HepG2 (cell line): ENCODE results near the gene ZNF132. TPM values are rescaled to one million over a fixed set of nuclear protein-coding genes. Genes with fewer than 3 reads are reported as not detected.

ENCODE experiments used
- GMEB1 ChIP-seq: sonication (generic); formaldehyde crosslinking; IDR thresholded peaks from 2 replicates; pipeline ENCODE4 v1.5.1; 2020; ENCODE audit warnings: missing genetic modification reagents, mild to moderate bottlenecking, borderline replicate concordance
- HNF1B ChIP-seq: sonication (generic); formaldehyde crosslinking; IDR thresholded peaks from 2 replicates; pipeline ENCODE4 v1.5.1; 2020; ENCODE audit warnings: mild to moderate bottlenecking, moderate library complexity, missing genetic modification reagents
- HOXA5 ChIP-seq: sonication (generic); formaldehyde crosslinking; IDR thresholded peaks from 2 replicates; pipeline ENCODE4 v1.4.0; 2020; ENCODE audit warnings: missing genetic modification reagents
- JARID2 ChIP-seq: sonication (generic); formaldehyde crosslinking; IDR thresholded peaks from 2 replicates; pipeline ENCODE4 v1.8.1; 2023; ENCODE audit warnings: missing genetic modification reagents, inconsistent platforms; ENCODE audit not compliant: insufficient replicate concordance
- MXD1 ChIP-seq: sonication (generic); formaldehyde crosslinking; IDR thresholded peaks from 2 replicates; pipeline ENCODE4 v1.4.0; 2020; ENCODE audit warnings: mild to moderate bottlenecking, missing genetic modification reagents
- NFIC ChIP-seq: IDR thresholded peaks from 2 replicates; pipeline ENCODE4 v1.6.1; 2012; ENCODE audit warnings: mild to moderate bottlenecking, low read length, inconsistent platforms
- RBFOX2 ChIP-seq: fragments of 200-400 bp; formaldehyde crosslinking; IDR thresholded peaks from 2 replicates; pipeline ENCODE4 v1.6.1; 2017; ENCODE audit warnings: low read depth, mild to moderate bottlenecking, low read length
- RFX5 ChIP-seq: IDR thresholded peaks from 2 replicates; pipeline ENCODE4 v1.6.1; 2011; ENCODE audit warnings: low read depth, low read length, improper control_type of control experiment
- SALL1 ChIP-seq: sonication (generic); formaldehyde crosslinking; IDR thresholded peaks from 2 replicates; pipeline ENCODE4 v1.8.0; 2022; ENCODE audit warnings: mild to moderate bottlenecking, missing genetic modification reagents
- SMYD3 ChIP-seq: sonication (generic); formaldehyde crosslinking; IDR thresholded peaks from 2 replicates; pipeline ENCODE4 v1.8.1; 2023; ENCODE audit warnings: mild to moderate bottlenecking, missing genetic modification reagents
- TOPORS ChIP-seq: sonication (generic); formaldehyde crosslinking; IDR thresholded peaks from 2 replicates; pipeline ENCODE4 v1.8.0; 2023; ENCODE audit warnings: mild to moderate bottlenecking, missing genetic modification reagents
- YY1 ChIP-seq: IDR thresholded peaks from 2 replicates; pipeline ENCODE4 v1.6.1; 2011; ENCODE audit warnings: low read length, low read depth, moderate library complexity, mild to moderate bottlenecking; ENCODE audit not compliant: insufficient read depth, insufficient replicate concordance
- ZBTB39 ChIP-seq: sonication (generic); formaldehyde crosslinking; IDR thresholded peaks from 2 replicates; pipeline ENCODE4 v1.5.0; 2020; ENCODE audit warnings: missing genetic modification reagents
- ZFP82 ChIP-seq: sonication (generic); formaldehyde crosslinking; IDR thresholded peaks from 2 replicates; pipeline ENCODE4 v1.5.1; 2020; ENCODE audit warnings: mild to moderate bottlenecking, missing genetic modification reagents, borderline replicate concordance
- ZNF276 ChIP-seq: sonication (generic); formaldehyde crosslinking; IDR thresholded peaks from 2 replicates; pipeline ENCODE4 v1.4.0; 2020; ENCODE audit warnings: mild to moderate bottlenecking, low read depth, missing genetic modification reagents
- ZNF501 ChIP-seq: sonication (generic); formaldehyde crosslinking; IDR thresholded peaks from 2 replicates; pipeline ENCODE4 v1.5.1; 2020; ENCODE audit warnings: mild to moderate bottlenecking, moderate library complexity, missing genetic modification reagents
- ZNF580 ChIP-seq: IDR thresholded peaks from 2 replicates; pipeline ENCODE4 v1.6.1; 2016; ENCODE audit warnings: low read depth, borderline replicate concordance
- ZNF678 ChIP-seq: sonication (generic); formaldehyde crosslinking; IDR thresholded peaks from 2 replicates; pipeline ENCODE4 v1.4.0; 2020; ENCODE audit warnings: mild to moderate bottlenecking, missing genetic modification reagents
- ZNF879 ChIP-seq: sonication (generic); formaldehyde crosslinking; IDR thresholded peaks from 2 replicates; pipeline ENCODE4 v1.8.1; 2023; ENCODE audit warnings: missing genetic modification reagents
- polyA plus RNA-seq, 8 experiments: library from polyadenylated mRNA; depleted of rRNA in 3 of 8; stranded (reverse) in 7 of 8; unstranded in 1 of 8; fragments of >200 nt; fragmentation: Illumina TruSeq in 4 of 8; extraction: Trizol in 4 of 8; gene quantifications; 2 replicates each; pipeline versions ENCODE4 v1.2.1 to v1.2.3, GENCODE V29; 2011 to 2016; ENCODE audit warnings: low read depth in 4 of 8, missing spikeins in 1 of 8, mixed read lengths in 1 of 8; ENCODE audit not compliant: insufficient read depth in 1 of 8
- total RNA-seq, 5 experiments: library from RNA; depleted of rRNA; stranded (reverse); fragments of >200 nt; fragmentation: Illumina TruSeq; extraction: Trizol; gene quantifications; 2 replicates each; pipeline ENCODE4 v1.2.3, GENCODE V29; 2016; ENCODE audit warnings: low read depth in 1 of 5

The ZNF132 gene
- total and polyA plus RNA-seq, 2 of the 13 experiments (the other 11 are each of a cell fraction or from before 2014, with no cell fraction given): not detected

GRCh38 chr19:58400916-58401839 lies 38.8 kb downstream of the ZNF132 start (continued):
- peak; percentile 46; the same call in 1 of the 2 replicates for TF ChIP-seq SALL1 (CRISPR knock-in tag)
- TF ChIP-seq ZNF276 (CRISPR knock-in tag): 0 out of 2 replicates have a peak, but pooled peaks have one; percentile 18
- TF ChIP-seq ZBTB39: peak; percentile 44; the same call in 1 of the 2 replicates
- peak; percentile 68; the same call in 1 of the 2 replicates for TF ChIP-seq ZNF879 (CRISPR knock-in tag)
- TF ChIP-seq TOPORS: peak; percentile 63; the same call in 1 of the 2 replicates
- TF ChIP-seq NFIC: no peak
- no peak; the same call in 1 of the 2 replicates for TF ChIP-seq ZFP82 (CRISPR knock-in tag)
- TF ChIP-seq YY1: peak; percentile 50
- peak; percentile 94 for TF ChIP-seq ZNF501
- TF ChIP-seq JARID2 (CRISPR knock-in tag): peak; percentile 19
- TF ChIP-seq HNF1B (CRISPR knock-in tag): peak; percentile 93
- TF ChIP-seq GMEB1 (CRISPR knock-in tag): peak; percentile 96
- TF ChIP-seq MXD1 (CRISPR knock-in tag): no peak; the same call in 1 of the 2 replicates
- peak; percentile 81 for TF ChIP-seq RBFOX2
- peak; percentile 63; the same call in 1 of the 2 replicates for TF ChIP-seq ZNF580 (CRISPR knock-in tag)
- no peak for TF ChIP-seq HOXA5 (CRISPR knock-in tag)
- 0 out of 2 replicates have a peak, but pooled peaks have one; percentile 21 for TF ChIP-seq ZNF678 (CRISPR knock-in tag)
- TF ChIP-seq SMYD3: peak; percentile 47; the same call in 1 of the 2 replicates
- TF ChIP-seq RFX5: peak; percentile 98
